ENCODE results near the gene PTPRCAP. TPM values are rescaled to one million over a fixed set of nuclear protein-coding genes. Genes with fewer than 3 reads are reported as not detected.

Gene PTPRCAP
- total RNA-seq, 1 experiment from 2014 or later = 1.7 TPM

GRCh38 chr11:67410984-67411784 is 26.3 kb downstream of the PTPRCAP start:
- Histone ChIP-seq H4K20me1 (ENCODE audit: control insufficient read depth, insufficient read depth, insufficient read length) (no peaks in the 10 kb centered on the region), H2BK15ac (ENCODE audit: low read depth, low read length) (no peak overlapping the region), H3K14ac (ENCODE audit: insufficient read depth, low read length) (no peak overlapping the region), H3K23me2 (ENCODE audit: insufficient read length, low read depth, low read length, poor library complexity, severe bottlenecking) (no peaks in the 10 kb centered on the region), H3K4ac (ENCODE audit: low read depth, low read length) (no peak overlapping the region), H4K5ac (ENCODE audit: insufficient read length, low read depth, low read length) (no peak overlapping the region), H4K91ac (ENCODE audit: insufficient read length, low read depth, low read length) (no peak overlapping the region), H3K23ac (ENCODE audit: insufficient read length, low read depth, low read length) (no peak overlapping the region), H3K56ac (ENCODE audit: insufficient read length, low read depth, low read length) (no peak overlapping the region), H3K18ac (ENCODE audit: insufficient read length, low read depth, low read length) (no peak overlapping the region), H3T11ph (ENCODE audit: low read length) (no peak overlapping the region), H4K8ac (replicated peaks; ENCODE audit: insufficient read length, low read depth, low read length) (no peak overlapping the region), H2BK5ac (ENCODE audit: insufficient read length, low read length) (no peak overlapping the region), H2AFZ (ENCODE audit: low read length) (no peak overlapping the region), H3K9ac (ENCODE audit: extremely low read depth, insufficient read length, low read length) (no peak overlapping the region), H3K4me1 (ENCODE audit: insufficient read depth, low read length) (no peaks in the 10 kb centered on the region), H2AK5ac (ENCODE audit: insufficient read length, low read length) (no peak overlapping the region), H2BK120ac (ENCODE audit: low read depth, low read length, poor library complexity, severe bottlenecking) (no peak overlapping the region), H3K4me2 (ENCODE audit: insufficient read depth, insufficient read length, low read length) (no peak overlapping the region), H3K27me3 (ENCODE audit: insufficient read depth, low read length) (no peaks in the 10 kb centered on the region), H3K79me1 (ENCODE audit: insufficient read depth, low read depth, low read length, poor library complexity, severe bottlenecking) (no peaks in the 10 kb centered on the region), H3K27ac (ENCODE audit: insufficient read length, low read depth, low read length) (no peak overlapping the region), H3K79me2 (ENCODE audit: insufficient read depth, low read length) (no peaks in the 10 kb centered on the region), H3K9me3 (ENCODE audit: control insufficient read depth, low read depth, low read length) (no peaks in the 10 kb centered on the region), H2BK20ac (ENCODE audit: low read depth, low read length, poor library complexity, severe bottlenecking) (no peak overlapping the region), H2BK12ac (ENCODE audit: insufficient read length, low read depth, low read length) (no peak overlapping the region)
- no peak for TF ChIP-seq CTCF (conservative IDR thresholded peaks at IDR 0.05)
- no peaks in the 10 kb centered on the region for H3K36me3 Mint-ChIP-seq (ENCODE audit: insufficient read depth in 1 of 3, low read depth in 3 of 3)
- peak overlapping the region in 1 of 3 experiments; percentile 16; a peak in 1 of 7 replicates for H3K27ac Mint-ChIP-seq
- DNase-seq = no peak
- H3K27me3 Mint-ChIP-seq (ENCODE audit: low read depth) = peaks cover 52% of the 10 kb centered on the region
- no CpG with 5 or more reads among the region's 17 CpGs for WGBS (ENCODE audit: extremely low coverage, insufficient read length, low lambda C conversion rate)
- H3K9me3 Mint-ChIP-seq = no peaks in the 10 kb centered on the region; a peak in 1 of 5 replicates
- peaks cover 17 to 32% of the 10 kb centered on the region in 2 experiments for H3K4me1 Mint-ChIP-seq
- no peak overlapping the region for H3K4me3 Mint-ChIP-seq
